Keratinocyte (primary cell): ENCODE results near the gene FAM162A. TPM values are rescaled to one million over a fixed set of nuclear protein-coding genes. Genes with fewer than 3 reads are reported as not detected.
"Not testable (repeated sequence)": the region's sequence is repeated elsewhere in the genome, so short reads cannot be mapped to it uniquely, and the experiment has no call there.

Experiments used
- DNase-seq: peaks from one replicate; pipeline ENCODE4 v3.0.0-alpha.2; 2011; ENCODE audit warnings: low read depth, missing footprints, low spot score
- FAIRE-seq: peaks from 2 replicates; lab custom pipeline; 2011; peaks lifted over from hg19 to GRCh38; lab: Jason Lieb, UNC
- H2AFZ ChIP-seq: 2 replicates; pipeline ENCODE4 v1.6.0; 2012; ENCODE audit warnings: low read length, control low read depth, inconsistent platforms; ENCODE audit not compliant: control insufficient read depth
- H3K27ac ChIP-seq: 2 replicates; pipeline ENCODE4 v1.5.1; 2011; ENCODE audit warnings: low read length; ENCODE audit not compliant: control insufficient read depth, insufficient read depth
- H3K27me3 ChIP-seq: 3 replicates; pipeline ENCODE4 v1.6.0; 2011; ENCODE audit warnings: low read length; ENCODE audit not compliant: control insufficient read depth, insufficient read depth; ENCODE audit errors: extremely low read depth
- H3K36me3 ChIP-seq, 2 experiments: 2 replicates in 1 of 2; 3 replicates in 1 of 2; pipeline ENCODE4 v1.5.1; 2011; ENCODE audit warnings: low read length in 2 of 2, mild to moderate bottlenecking in 1 of 2; ENCODE audit not compliant: control insufficient read depth in 2 of 2, insufficient read depth in 2 of 2; ENCODE audit errors: extremely low read depth in 1 of 2
- H3K4me1 ChIP-seq: 3 replicates; pipeline ENCODE4 v1.5.1; 2011; ENCODE audit warnings: low read length; ENCODE audit not compliant: control insufficient read depth, insufficient read depth; ENCODE audit errors: extremely low read depth
- H3K4me2 ChIP-seq: 3 replicates; pipeline ENCODE4 v1.6.0; 2011; ENCODE audit warnings: low read depth, low read length; ENCODE audit not compliant: control insufficient read depth, insufficient read depth; ENCODE audit errors: extremely low read depth
- H3K4me3 ChIP-seq, 3 experiments: fragments of 200-600 bp in 1 of 3; sonication (generic) in 1 of 3; 2 replicates in 2 of 3; 3 replicates in 1 of 3; pipeline ENCODE4 v1.5.1; 2011 to 2016; ENCODE audit warnings: low read length in 3 of 3, mild to moderate bottlenecking in 3 of 3, control low read depth in 2 of 3, inconsistent platforms in 1 of 3, low read depth in 1 of 3, mixed read lengths in 1 of 3, mixed run types in 1 of 3, moderate library complexity in 1 of 3; ENCODE audit not compliant: control insufficient read depth in 2 of 3, insufficient read depth in 2 of 3; ENCODE audit errors: extremely low read depth in 1 of 3
- H3K79me2 ChIP-seq: 2 replicates; pipeline ENCODE4 v1.6.0; 2012; ENCODE audit warnings: low read length; ENCODE audit not compliant: control insufficient read depth, insufficient read depth
- H3K9ac ChIP-seq: 3 replicates; pipeline ENCODE4 v1.6.0; 2011; ENCODE audit warnings: low read length; ENCODE audit not compliant: control insufficient read depth, insufficient read depth; ENCODE audit errors: extremely low read depth
- H3K9me1 ChIP-seq: 3 replicates; pipeline ENCODE4 v1.6.0; 2011; ENCODE audit warnings: low read length; ENCODE audit not compliant: control insufficient read depth, insufficient read depth; ENCODE audit errors: extremely low read depth
- H3K9me3 ChIP-seq: 2 replicates; pipeline ENCODE4 v1.5.1; 2012; ENCODE audit warnings: low read depth, low read length; ENCODE audit not compliant: control insufficient read depth
- H4K20me1 ChIP-seq: 3 replicates; pipeline ENCODE4 v1.6.0; 2011; ENCODE audit warnings: low read length; ENCODE audit not compliant: control insufficient read depth, insufficient read depth; ENCODE audit errors: extremely low read depth
- CTCF ChIP-seq, 3 experiments: IDR thresholded peaks in 1 of 3; conservative IDR thresholded peaks in 1 of 3; optimal IDR thresholded peaks in 1 of 3; 2 replicates in 2 of 3; 3 replicates in 1 of 3; pipeline versions ENCODE3 to v1.5.1; 2011; ENCODE audit warnings: low read length in 3 of 3, mild to moderate bottlenecking in 3 of 3, moderate library complexity in 2 of 3, control low read depth in 1 of 3, inconsistent platforms in 1 of 3; ENCODE audit not compliant: insufficient read depth in 2 of 3; ENCODE audit errors: extremely low read depth in 1 of 3
- EZH2 ChIP-seq: IDR thresholded peaks from one replicate; pipeline ENCODE4 v1.6.1; 2012; ENCODE audit warnings: inconsistent platforms, mild to moderate bottlenecking, low read length, moderate library complexity
- dilution Hi-C: fragments of 300-500 bp; cut with MboI; formaldehyde crosslinking; loops from one replicate; pipeline ENCODE4 v1.7.0; 2020; ENCODE audit warnings: low sequenced_read_pairs; ENCODE audit not compliant: extremely low pct_ligation_motif_present
- polyA plus RNA-seq, 5 experiments: library from polyadenylated mRNA; depleted of rRNA in 3 of 5; stranded (reverse) in 3 of 5; stranded (forward) in 1 of 5; unstranded in 1 of 5; fragments of >200 nt; gene quantifications; 1 replicate in 1 of 5; 2 replicates in 3 of 5; 3 replicates in 1 of 5; pipeline versions ENCODE4 v1.2.1 to v1.2.3, GENCODE V29; 2011 to 2012; ENCODE audit warnings: missing spikeins in 2 of 5, low read depth in 1 of 5, low replicate concordance in 1 of 5

Gene FAM162A
- polyA plus RNA-seq, 1 donor (not counting 4 experiments of a cell fraction or from before 2014, with no cell fraction given): 124 TPM

GRCh38 chr3:122443090-122443489 is 59.1 kb downstream of the FAM162A start:
- H2AFZ ChIP-seq: no peak overlapping the region
- no peaks in the 10 kb centered on the region for H3K9me3 ChIP-seq
- DNase-seq: no peak
- peaks cover 0 to 9% of the 10 kb centered on the region in 2 experiments for H3K36me3 ChIP-seq
- H3K27ac ChIP-seq: peak overlapping the region; percentile 26
- no peaks in the 10 kb centered on the region for H4K20me1 ChIP-seq
- dilution Hi-C loops: no loop called here
- peaks cover 12% of the 10 kb centered on the region for H3K4me1 ChIP-seq
- no peak overlapping the region for H3K9ac ChIP-seq
- TF ChIP-seq EZH2 (no peak), CTCF (optimal IDR thresholded peaks at IDR 0.05 in 1 of 3, IDR thresholded peaks at IDR 0.05 in 1 of 3, conservative IDR thresholded peaks at IDR 0.05 in 1 of 3; ENCODE audit: extremely low read depth in 1 of 3, insufficient read depth in 2 of 3, low read length in 3 of 3) (no peak)
- H3K79me2 ChIP-seq: peaks cover 7% of the 10 kb centered on the region
- H3K9me1 ChIP-seq: no peaks in the 10 kb centered on the region
- H3K4me2 ChIP-seq: no peak overlapping the region
- no peaks in the 10 kb centered on the region for H3K27me3 ChIP-seq
- no peak overlapping the region for H3K4me3 ChIP-seq
- no peak for FAIRE-seq

GRCh38 chr3:122443762-122444490 is 59.9 kb downstream of the FAM162A start:
- H3K4me3 ChIP-seq, H3K36me3 ChIP-seq, DNase-seq, H3K27me3 ChIP-seq, H3K9ac ChIP-seq, FAIRE-seq, H4K20me1 ChIP-seq, H2AFZ ChIP-seq, H3K9me3 ChIP-seq, dilution Hi-C loops, H3K9me1 ChIP-seq, H3K79me2 ChIP-seq: not testable (repeated sequence)
- H3K4me1 ChIP-seq: peaks cover 12% of the 10 kb centered on the region
- peak overlapping the region; percentile 10 for H3K4me2 ChIP-seq
- peak overlapping the region; percentile 26 for H3K27ac ChIP-seq

GRCh38 chr3:122444491-122444887 is 60.5 kb downstream of the FAM162A start:
- H2AFZ ChIP-seq, H3K27ac ChIP-seq, H3K27me3 ChIP-seq, H3K79me2 ChIP-seq, H3K4me2 ChIP-seq, H3K4me3 ChIP-seq, FAIRE-seq, H4K20me1 ChIP-seq, H3K9me1 ChIP-seq, dilution Hi-C loops, H3K9me3 ChIP-seq, H3K9ac ChIP-seq, DNase-seq: not testable (repeated sequence)
- peaks cover 6 to 10% of the 10 kb centered on the region in 2 experiments for H3K36me3 ChIP-seq
- H3K4me1 ChIP-seq: peaks cover 12% of the 10 kb centered on the region

- not testable (repeated sequence) for H3K36me3 ChIP-seq
Observed at GRCh38 chr3:122448218-122448617, 64.2 kb downstream of the FAM162A start.

More at GRCh38 chr3:122448218-122448617, 64.2 kb downstream of the FAM162A start:
- H4K20me1 ChIP-seq, H3K9me1 ChIP-seq, H3K9ac ChIP-seq, H2AFZ ChIP-seq, DNase-seq, H3K4me3 ChIP-seq, H3K9me3 ChIP-seq, dilution Hi-C loops, H3K27ac ChIP-seq, H3K79me2 ChIP-seq, H3K4me2 ChIP-seq, H3K27me3 ChIP-seq, FAIRE-seq: not testable (repeated sequence)
- peaks cover 10% of the 10 kb centered on the region for H3K4me1 ChIP-seq
